HL-60 (cell line): Measurements from ENCODE around the gene EDARADD.

Experiments used
- DNase-seq, 2 experiments: peaks; one replicate each; pipeline ENCODE4 v3.0.0-alpha.2; 2010 to 2020; ENCODE audit warnings: low read depth in 1 of 2, low spot score in 1 of 2
- H3K27ac ChIP-seq: fragments of 250-450 bp; sonication (Bioruptor Pico); replicated peaks from 2 replicates; pipeline ENCODE4 v1.5.1; 2020; ENCODE audit warnings: mild to moderate bottlenecking, moderate library complexity
- H3K27me3 ChIP-seq: fragments of 250-450 bp; sonication (Bioruptor Pico); 2 replicates; pipeline ENCODE4 v1.5.1; 2021; ENCODE audit warnings: mild to moderate bottlenecking, moderate library complexity; ENCODE audit not compliant: insufficient read depth, poor library complexity, severe bottlenecking
- H3K4me3 ChIP-seq: replicated peaks from 2 replicates; pipeline ENCODE4 v1.5.1; 2011; ENCODE audit warnings: mild to moderate bottlenecking, control low read depth, low read length; ENCODE audit not compliant: insufficient read depth
- CTCF ChIP-seq: IDR thresholded peaks from one replicate; pipeline ENCODE4 v1.5.1; 2011; ENCODE audit warnings: low read length, control low read depth, inconsistent platforms; ENCODE audit not compliant: insufficient read depth
- GABPA ChIP-seq: IDR thresholded peaks from 2 replicates; pipeline ENCODE4 v1.6.1; 2012; ENCODE audit warnings: low read depth
- REST ChIP-seq: IDR thresholded peaks from 2 replicates; pipeline ENCODE4 v1.6.1; 2012; ENCODE audit warnings: low read depth; ENCODE audit not compliant: insufficient replicate concordance
- SPI1 ChIP-seq: IDR thresholded peaks from 2 replicates; pipeline ENCODE4 v1.6.1; 2012; ENCODE audit warnings: low read depth, mild to moderate bottlenecking, borderline replicate concordance

The EDARADD gene

GRCh38 chr1:236532850-236533249 is 138.8 kb downstream of the EDARADD start:
- no peak overlapping the region for H3K4me3 ChIP-seq
- no peak for DNase-seq
- no peak overlapping the region for H3K27ac ChIP-seq
- no peak for TF ChIP-seq CTCF
- TF ChIP-seq SPI1, result no peak
- no peak for TF ChIP-seq GABPA
- TF ChIP-seq REST, result no peak
- no peaks in the 10 kb centered on the region for H3K27me3 ChIP-seq

- Histone ChIP-seq H3K27ac (no peak overlapping the region), H3K4me3 (no peak overlapping the region), H3K27me3 (no peaks in the 10 kb centered on the region)
- TF ChIP-seq GABPA (no peak), SPI1 (no peak)
- DNase-seq, result no peak
Measured at GRCh38 chr1:236534151-236534651, 140.1 kb downstream of the EDARADD start.
